ENCODE data around the gene NFAT5.
A peak's percentile ranks its signal among the peaks of the same experiment; 100 is the strongest.
"Not testable (repeated sequence)": the region's sequence is repeated elsewhere in the genome, so short reads cannot be mapped to it uniquely, and the experiment has no call there.

NFAT5 gene

DNA sequence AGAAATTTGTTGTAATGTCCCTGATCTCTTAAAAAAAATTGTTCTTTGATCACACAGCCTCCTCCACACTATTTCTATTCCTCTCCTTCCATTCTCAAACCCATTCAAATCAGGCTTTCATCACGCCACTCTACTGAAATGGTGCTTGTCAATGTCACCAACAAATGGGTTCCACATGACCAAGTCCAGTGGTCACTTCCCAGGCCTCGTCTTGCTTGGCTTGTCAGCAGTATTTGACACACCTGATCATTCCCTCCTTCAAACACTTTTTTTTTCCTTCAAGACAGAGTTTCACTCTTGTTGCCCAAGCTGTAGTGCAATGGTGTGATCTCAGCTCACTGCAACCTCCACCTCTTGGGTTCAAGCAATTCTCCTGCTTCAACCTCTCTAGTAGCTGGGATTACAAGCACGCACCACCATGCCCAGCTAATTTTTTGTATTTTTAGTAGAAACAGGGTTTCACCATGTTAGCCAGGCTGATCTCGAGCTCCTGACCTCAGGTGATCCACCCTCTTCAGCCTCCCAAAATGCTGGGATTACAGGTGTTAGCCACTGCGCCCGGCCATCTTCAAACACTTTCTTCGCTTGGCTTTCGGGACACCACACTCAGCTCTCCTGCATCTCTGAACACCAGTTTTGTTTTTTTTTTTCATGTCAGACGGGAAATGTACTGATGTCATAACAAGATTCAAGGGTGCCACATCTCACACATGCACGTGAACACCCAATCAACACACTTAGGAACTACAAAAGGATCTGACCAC is 142.3 kb downstream of the NFAT5 start:
- DNase-seq (ENCODE audit: low spot score), result no peak

DNA sequence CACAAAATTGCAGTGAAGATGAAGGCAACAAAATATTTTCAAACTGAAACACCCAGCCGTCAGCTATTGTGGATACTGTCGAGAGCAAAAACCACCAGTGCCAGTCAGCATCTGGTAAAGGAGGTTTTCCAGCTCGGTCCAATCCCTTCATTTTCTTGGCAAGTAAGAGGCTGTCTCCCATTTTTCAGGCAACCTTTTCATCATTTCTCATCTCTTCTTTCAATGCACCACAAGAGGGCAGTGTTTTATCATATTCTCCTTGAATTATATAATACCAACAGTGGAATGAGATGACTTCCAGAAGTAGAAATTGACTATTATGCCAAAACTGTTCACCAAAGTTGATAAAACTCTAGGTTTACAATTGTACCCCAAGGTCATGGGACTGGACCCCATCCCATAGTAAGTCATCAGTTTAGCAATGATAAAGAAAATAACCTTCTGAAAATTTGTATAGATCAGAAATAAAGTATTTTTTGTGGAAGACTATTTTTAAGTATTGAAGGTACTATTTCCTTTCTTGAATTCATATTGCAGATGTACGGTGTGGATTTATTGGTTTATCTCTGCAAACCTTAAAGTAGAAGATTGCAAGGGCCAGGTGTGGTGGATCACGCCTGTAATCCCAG is 143.8 kb downstream of the NFAT5 start:
- peak; percentile 51 for DNase-seq (ENCODE audit: low spot score)

DNA sequence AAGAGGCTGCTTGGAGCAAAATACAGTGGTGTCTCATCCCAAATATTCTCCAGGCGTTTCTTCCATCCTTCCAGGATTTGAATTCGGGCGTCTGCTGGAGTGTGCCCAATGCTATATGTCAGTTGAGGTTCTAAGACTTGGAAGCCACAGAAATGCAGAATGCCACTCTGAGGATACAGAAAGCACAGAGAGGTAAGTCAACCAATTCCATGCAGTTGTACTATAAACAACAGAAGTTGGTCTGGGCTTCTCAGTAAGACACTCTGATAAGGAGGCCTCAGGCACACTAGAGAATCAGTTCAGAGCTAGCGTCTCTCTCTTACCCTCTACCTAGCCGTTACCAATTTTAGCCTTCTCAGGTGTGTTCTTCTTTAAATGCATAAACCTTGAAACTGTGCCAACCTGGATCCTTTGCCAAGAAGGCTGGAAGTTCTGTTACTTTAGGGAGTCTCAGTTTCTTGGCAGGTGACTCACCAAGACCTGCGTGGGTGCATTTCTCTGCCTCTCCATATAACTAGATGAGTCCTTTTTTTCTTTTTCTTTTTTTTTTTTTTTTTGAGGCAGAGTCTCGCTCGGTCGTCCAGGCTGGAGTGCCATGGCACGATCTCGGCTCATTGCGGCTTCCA is 145.5 kb downstream of the NFAT5 start:
- DNase-seq (ENCODE audit: low spot score), result no peak

DNA sequence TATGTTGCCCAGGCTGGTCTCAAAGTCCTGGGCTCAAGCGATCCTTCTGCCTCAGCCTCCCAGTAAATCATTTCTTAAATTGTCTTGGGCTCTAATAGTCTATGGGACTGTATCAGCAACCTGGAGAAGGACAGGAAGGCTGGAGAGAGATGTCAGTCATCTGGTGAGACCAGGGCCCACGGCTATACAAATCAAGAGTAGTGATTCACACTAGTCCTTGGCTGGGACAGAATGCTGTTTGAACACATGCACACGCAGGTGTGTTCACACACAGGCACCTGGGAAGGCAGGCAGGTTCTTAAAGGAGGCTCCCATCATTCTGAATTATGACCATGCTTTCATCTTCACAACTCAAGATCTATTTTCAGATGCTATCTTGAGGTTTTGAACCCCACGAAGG is 146.5 kb downstream of the NFAT5 start:
- no peak for DNase-seq (ENCODE audit: low spot score)

DNA sequence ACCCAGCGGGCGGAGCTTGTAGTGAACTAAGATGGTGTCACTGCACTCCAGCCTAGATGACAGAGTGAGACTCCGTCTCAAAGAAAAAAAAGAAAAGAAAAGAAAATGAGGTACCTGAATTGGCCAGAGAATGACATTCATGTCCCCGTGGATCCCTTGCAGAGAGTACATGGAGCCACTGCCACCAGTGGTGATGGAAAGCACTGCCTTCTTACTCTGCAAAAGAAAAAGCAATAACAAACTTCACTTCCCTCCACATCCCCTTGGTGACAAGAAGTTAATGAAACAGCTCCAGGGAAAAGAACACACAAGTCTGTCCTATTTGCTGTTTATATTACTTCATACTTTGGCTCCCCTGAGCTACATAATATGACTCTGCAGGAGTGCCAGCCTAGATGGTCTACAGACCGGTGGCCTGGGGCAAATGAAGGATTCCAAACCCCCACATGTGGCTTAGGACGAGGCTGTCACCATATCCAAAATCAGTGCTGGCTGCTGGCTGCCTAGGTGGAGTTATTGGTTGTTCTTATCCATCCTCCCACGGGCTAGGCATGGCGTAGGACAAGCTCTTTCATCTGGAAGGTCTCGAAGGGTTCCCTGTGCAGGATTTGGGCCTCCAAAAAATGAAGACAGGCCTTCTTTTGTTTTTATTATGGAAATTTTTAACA is 147.3 kb downstream of the NFAT5 start:
- DNase-seq (ENCODE audit: low spot score), result no peak

DNA sequence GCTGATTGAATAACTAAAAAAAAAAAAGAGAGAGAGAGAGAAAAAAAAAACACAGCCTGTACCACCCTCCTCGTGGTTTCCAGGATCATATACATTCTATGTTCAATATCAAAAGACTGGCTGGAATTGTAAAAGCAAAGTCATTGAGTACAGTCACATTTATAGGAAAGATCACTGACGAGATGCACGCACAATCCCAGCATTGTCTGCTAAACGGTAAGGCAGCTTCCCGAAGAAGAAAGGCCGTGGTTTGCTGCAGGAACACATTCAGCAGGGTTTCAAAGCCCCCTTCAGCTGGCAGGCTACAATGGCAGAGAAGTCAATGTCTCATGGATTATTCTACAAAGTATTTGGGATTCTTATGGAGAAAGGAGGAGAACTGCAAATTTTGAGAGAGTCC is 151.3 kb downstream of the NFAT5 start:
- DNase-seq (ENCODE audit: low spot score), result no peak

DNA sequence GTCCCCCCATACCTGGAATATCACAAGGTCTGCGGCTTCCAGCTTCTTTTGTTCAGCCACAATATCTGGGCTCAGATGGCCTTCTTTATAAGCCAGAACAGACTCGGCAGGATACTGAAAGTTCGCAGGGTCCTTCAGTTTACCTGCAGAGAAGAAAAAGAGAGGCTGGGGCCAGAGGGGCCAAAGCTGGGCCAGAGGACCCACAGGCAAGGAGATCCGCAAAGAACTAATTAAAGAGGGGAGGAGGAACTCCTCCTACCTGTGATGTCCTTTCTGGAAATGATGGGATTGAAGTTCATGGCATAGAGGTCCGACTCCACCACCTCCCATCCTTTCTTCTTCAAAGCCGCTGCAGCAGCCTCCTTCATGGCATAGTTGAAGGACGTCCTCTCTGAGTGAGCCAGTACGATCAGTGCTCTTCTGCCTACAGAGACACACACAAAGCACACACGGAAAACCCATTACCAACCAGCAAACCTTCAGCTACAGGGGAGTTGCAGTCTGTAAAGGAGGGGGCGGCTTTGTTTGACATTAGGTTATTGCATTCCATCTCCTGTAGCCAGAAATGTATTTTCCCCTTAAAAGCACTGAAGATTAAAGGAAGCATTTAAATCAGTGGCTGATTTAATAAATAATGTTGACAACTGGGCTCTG is 152.5 kb downstream of the NFAT5 start:
- DNase-seq (ENCODE audit: low spot score), result no peak

DNA sequence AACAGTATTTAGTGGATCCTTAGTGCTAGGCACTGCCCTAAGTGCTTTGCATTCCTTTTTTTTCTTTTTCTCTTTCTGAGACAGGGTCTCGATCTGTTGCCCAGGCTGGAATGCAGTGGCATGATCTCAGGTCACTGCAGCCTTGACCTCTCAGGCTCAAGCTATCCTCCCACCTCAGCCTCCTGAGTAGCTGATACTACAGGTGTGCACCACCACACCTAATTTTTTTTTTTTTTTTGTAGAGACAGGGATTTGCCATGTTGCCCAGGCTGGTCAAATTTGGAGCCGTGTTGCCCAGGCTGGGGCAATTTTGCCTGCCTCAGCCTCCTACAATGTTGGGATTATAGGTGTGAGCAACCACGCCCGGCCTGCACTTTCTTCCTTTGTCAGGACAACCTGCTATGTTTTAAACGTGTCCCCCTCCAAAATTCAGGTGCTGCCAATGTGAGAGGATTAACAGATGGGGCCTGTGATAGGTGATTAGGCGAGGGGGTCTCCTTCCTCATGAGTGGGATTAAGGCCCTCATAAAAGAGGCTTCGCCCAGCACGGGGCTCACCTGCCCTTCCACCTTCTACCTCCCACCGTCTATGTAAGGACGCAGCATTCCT is 155.2 kb downstream of the NFAT5 start:
- DNase-seq (ENCODE audit: low spot score), result no peak

DNA sequence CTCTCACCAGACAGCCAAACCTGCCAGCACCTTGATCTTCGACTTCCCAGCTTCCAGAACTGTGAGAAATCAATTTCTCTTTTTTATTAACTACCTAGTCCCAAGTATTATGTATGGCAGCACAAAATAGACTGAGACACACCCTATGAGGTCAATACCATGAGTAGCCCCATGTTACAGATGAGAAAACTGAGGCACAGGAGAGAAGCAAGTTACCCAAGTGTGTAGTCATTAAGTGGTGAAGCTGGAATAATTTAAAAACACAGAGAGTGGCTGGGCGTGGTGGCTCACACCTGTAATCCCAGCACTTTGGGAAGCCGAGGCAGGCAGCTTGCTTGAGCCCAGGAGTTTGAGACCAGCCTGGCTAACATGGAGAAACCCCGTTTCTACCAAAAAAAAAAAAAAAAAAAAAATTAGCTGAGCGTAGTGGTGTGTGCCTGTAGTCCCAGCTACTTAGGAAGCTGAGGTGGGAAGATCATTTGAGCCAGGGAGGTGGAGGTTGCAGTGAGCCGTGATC is 155.7 kb downstream of the NFAT5 start:
- DNase-seq (ENCODE audit: low spot score), result no peak

DNA sequence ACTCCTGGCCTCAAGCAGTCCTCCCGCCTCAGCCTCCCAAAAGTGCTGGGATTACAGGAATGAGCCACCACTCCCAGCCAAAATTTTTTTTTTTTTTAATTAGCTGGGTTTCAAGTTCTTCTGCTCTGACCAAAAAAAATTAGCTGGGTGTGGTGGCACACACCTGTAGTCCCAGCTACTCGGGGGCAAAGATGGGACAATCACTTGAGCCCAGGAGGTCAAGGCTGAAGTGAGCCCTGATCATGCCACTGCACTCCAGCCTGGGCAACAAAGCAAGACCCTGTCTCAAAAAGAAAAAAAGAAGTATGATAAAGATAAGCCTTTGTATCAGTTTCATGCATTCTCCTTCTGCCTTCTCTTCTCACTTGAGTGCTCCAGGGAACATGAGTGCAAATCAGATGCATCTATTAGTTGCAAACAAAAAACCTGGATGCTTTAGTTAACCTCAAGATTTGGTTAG is 158.7 kb downstream of the NFAT5 start:
- DNase-seq (ENCODE audit: low spot score), result no peak

DNA sequence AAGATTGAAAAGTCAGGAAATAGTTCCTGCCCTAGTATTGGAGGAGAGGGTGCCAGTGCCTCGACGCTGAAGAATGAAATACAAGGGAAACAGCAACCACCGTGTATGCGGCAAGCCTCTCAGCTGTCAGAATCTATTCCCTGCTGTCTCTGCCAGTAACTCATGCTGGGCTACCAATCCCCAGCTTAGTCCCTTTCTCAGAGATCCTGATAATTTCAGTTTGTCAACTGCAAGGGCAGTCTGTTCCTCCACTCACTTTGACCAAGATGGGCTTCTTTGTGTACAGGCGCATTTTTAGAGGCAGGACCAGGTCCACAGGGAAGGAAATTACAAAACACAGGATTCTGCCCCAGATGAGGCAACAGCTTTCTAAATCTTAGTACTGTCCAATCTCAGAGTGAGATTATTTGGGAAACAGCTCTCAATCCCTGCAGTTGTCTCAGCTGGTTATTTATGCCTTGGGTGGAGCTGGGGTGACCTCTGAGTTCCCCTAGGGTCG is 159.3 kb downstream of the NFAT5 start:
- no peak for DNase-seq (ENCODE audit: low spot score)

DNA sequence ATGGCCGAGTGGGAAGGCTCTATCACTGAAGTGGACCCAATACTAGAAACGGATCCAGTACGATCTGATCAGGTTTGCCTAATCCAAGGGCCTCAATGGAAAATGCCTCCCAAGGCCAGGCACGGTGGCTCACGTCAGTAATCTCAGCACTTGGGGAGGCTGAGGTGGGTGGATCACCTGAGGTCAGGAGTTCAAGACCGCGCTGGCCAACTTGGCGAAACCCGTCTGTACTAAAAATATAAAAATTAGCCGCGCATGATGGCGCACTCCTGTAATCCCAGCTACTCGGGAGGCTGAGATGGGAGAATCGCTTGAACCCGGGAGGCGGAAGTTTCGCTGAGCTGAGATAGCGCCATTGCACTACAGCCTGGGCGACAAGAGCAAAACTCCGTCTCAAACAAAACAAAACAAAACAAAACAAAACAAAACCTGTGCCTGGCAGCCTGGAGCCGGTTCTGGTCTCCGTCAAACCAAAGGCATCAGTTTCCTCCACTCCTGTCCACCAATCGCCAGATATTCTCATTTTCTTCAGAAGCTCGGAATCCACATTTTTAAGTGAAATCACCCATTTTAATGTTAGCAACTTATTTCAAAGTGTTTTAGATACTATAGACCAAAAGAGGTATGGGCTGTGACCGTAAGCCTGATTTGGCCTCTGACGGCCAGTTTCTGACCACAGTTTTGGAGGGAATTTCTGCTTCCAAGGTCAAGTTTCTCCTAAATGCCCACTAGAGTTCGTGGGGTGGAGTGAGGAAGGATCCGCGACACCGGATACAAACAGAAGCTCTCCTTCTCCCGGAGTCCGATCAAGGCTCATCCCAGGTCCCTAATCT is 159.9 kb downstream of the NFAT5 start:
- DNase-seq (ENCODE audit: low spot score), result no peak

DNA sequence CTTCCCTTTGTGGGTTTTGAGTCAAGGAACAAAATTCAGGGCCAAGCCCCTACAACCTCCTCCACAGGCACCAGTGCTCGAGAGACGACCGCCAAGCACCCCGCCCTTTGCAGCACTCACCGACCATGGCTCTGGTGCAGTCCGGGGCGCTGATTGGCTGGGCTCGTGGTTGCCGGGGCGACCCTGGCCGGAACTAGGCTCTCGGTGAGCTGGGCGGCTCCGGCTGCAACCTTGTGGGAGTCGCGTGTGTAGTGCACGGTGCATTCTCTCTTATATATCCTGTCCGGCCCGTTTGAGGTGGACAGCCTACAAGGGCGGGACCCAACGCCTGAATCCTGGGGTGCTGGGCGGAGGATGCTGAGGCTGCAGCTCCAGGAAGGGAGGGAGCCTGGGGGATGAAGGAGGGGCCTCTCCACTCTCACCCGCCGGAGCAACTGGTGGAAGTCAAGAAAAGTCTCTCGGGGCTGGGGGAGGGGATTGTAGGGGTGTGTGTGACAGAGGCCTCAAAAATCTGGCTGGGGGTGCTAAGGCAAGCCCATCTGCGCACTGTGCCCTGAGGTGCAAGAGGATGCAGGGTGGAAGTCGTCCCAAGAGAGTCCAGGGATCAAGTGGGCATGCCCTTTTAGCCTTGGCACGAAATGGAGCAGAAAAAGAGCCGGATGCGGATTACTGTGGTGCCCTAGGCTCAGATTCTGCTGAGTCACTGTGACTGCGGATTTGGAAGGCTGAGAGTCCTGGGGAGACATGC is 160.7 kb downstream of the NFAT5 start, which contains the start of gene NQO1:
Gene NQO1 (minus strand): TSS at position 248 of the 748 bp plus-strand sequence. CDS start 121 bp downstream, at position 127.
- DNase-seq (ENCODE audit: low spot score), result peak; percentile 95

DNA sequence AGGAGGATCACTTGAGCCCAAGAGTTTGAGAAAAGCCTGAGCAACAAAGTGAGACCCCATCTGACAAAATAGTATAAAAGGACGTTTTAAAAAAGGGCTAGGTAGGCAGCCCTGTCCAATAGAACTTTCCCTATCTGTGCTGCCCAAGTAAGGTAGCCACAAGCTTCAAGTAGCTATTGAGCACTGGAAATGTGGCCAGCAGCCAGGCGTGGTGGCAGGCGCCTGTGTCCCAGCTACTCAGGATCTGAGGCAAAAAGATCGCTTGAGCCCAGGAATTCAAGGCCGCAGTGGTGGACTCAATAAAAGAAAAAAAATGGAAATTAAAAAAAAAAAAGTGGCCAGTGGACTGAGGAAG is 162.1 kb downstream of the NFAT5 start:
- no peak for DNase-seq (ENCODE audit: low spot score)

DNA sequence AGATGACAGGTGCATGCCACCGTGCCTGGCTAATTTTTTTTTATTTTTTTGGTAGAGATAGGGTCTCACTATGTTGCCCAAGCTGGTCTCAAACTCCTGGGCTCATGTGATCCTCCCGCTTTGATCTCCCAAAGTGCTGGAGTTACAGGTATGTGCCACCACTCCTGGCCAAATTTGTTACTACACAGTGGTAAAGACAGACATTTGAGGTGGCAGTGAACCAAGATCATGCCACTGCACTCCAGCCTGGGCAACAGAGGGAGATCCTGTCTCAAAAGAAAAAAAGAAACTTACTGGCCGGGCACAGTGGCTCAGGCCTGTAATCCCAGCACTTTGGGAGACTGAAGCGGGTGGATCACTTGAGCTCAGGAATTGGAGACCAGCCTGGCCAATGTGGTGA is 163.3 kb downstream of the NFAT5 start:
- not testable (repeated sequence) for DNase-seq (ENCODE audit: low spot score)

DNA sequence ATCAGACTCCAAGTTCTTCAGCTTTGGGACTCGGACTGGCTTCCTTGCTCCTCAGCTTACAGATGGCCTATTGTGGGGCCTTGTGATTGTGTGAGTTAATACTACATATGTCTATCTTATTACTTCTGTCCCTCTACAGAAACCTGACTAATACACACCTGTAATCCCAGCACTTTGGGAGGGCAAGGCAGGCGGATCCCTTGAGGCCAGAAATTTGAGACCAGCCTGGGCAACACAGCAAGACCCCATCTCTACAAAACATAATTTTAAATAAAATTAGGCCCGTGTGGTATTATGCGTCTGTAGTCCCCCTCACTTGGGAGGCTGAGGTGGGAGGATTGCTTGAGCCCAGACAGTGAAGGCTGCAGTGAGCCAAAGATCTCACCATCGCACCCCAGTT is 165.5 kb downstream of the NFAT5 start:
- DNase-seq (ENCODE audit: low spot score), result not testable (repeated sequence)

DNA sequence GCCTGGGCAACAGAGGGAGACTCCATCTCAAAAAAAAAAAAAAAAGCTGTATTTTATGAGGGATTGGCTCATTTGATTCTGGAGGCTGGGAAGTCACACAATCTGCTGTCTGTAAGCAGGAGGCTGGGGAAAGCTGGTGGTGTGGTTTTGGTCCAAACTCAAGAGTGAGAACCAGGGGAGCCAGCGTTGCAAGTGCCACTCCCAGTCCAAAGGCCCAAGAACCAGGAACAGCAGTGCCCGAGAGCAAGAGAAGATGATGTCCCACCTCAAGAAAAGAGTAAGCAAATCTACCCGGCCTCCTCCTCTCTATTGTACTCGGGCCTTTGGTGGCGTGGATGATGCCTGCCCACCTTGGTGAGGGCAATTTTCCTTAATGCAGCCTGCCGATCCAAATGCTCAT is 166.3 kb downstream of the NFAT5 start:
- DNase-seq (ENCODE audit: low spot score), result no peak

DNA sequence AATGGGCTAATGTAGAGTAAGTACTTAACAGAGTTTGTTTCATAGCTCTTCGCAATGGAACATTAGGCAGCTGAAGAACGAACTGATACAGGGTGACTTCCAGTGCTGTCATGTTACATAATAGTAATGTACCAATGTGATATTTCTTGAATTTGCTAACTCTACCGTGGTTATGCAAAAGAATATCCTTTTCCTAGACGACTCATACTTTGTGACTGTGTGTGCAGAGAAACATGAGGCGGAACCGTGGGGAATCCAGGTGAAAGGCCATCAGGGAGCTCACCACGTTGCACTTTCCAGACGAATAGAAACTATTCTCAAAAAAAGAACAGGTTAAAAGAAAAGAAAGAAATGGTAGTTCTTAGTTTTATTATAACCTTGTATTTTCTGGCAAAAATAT is 175.8 kb downstream of the NFAT5 start:
- DNase-seq (ENCODE audit: low spot score), result no peak
